Measurements from ENCODE around the gene NLGN1.

DNA sequence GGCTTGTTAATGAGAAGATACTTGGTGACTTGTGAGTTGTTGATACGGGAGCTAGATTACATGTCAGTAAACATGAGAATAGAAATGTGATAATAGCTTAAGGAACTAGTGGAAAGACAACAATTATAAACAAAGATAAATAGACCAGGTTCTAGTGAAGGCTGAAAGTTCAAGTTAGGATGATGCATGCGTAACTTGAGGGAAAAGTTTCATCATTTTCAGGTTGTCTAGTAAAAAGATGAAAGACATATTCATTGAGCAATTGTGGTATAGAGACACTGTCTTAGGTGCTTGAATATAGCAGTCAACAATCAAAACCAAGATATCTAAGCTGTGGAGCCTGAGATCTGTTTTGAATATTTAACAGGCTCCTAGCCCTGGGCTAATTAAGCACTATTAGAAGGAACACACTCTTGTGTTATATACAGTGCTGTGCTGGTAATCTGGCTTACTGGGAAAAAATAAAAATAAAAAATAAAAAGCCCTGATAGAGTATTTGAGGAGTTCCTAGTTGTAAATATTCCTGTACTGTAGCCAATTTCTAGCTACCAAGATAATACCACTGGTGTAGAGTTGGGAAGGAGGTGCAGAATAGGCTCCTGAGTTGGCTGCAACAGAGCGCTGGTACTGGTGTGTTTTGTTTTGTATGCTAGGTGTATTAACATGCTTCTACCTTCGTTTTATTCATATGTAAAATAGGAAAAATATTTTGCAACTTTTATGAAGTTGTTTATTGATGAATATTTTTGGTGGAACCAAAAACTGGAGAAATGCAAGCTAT, 68.5 kb downstream of the NLGN1 start:
- TF ChIP-seq POLR2A (IDR thresholded peaks at IDR 0.05) = no peak
- TF ChIP-seq, protein P1, sequence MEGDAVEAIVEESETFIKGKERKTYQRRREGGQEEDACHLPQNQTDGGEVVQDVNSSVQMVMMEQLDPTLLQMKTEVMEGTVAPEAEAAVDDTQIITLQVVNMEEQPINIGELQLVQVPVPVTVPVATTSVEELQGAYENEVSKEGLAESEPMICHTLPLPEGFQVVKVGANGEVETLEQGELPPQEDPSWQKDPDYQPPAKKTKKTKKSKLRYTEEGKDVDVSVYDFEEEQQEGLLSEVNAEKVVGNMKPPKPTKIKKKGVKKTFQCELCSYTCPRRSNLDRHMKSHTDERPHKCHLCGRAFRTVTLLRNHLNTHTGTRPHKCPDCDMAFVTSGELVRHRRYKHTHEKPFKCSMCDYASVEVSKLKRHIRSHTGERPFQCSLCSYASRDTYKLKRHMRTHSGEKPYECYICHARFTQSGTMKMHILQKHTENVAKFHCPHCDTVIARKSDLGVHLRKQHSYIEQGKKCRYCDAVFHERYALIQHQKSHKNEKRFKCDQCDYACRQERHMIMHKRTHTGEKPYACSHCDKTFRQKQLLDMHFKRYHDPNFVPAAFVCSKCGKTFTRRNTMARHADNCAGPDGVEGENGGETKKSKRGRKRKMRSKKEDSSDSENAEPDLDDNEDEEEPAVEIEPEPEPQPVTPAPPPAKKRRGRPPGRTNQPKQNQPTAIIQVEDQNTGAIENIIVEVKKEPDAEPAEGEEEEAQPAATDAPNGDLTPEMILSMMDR (IDR thresholded peaks at IDR 0.05) = no peak
- no peak for TF ChIP-seq EP300 (IDR thresholded peaks at IDR 0.05)
